Muscle layer of duodenum (tissue), 2 donors: Measurements from ENCODE around the gene EPHB1.

Experiments
- H3K27ac ChIP-seq: one replicate; pipeline ENCODE4 v1.7.0; 2013; ENCODE audit warnings: mild to moderate bottlenecking, low read length
- H3K27me3 ChIP-seq: one replicate; pipeline ENCODE4 v1.7.0; 2013; ENCODE audit warnings: low read depth, mild to moderate bottlenecking, control low read depth, low read length
- H3K36me3 ChIP-seq, 2 donors: one replicate each; pipeline ENCODE4 v1.7.0; 2013; ENCODE audit warnings: low read length in 2 of 2, control low read depth in 1 of 2, mild to moderate bottlenecking in 1 of 2; ENCODE audit not compliant: insufficient read depth in 2 of 2, control insufficient read depth in 1 of 2
- H3K4me1 ChIP-seq, 2 donors: one replicate each; pipeline ENCODE4 v1.7.0; 2013; ENCODE audit warnings: low read length in 2 of 2, mild to moderate bottlenecking in 2 of 2, control low read depth in 1 of 2, moderate library complexity in 1 of 2; ENCODE audit not compliant: insufficient read depth in 2 of 2, control insufficient read depth in 1 of 2
- H3K4me3 ChIP-seq, 2 donors: one replicate each; pipeline ENCODE4 v1.7.0; 2013; ENCODE audit warnings: low read length in 2 of 2, low read depth in 1 of 2, mild to moderate bottlenecking in 1 of 2
- H3K9me3 ChIP-seq, 2 donors: one replicate each; pipeline ENCODE4 v1.7.0; 2013; ENCODE audit warnings: low read length in 2 of 2, control low read depth in 1 of 2, mild to moderate bottlenecking in 1 of 2; ENCODE audit not compliant: control insufficient read depth in 1 of 2
- donor health status: healthy.

The EPHB1 gene

GRCh38 chr3:134937256-134938028, 142.4 kb downstream of the EPHB1 start:
- Histone ChIP-seq H3K9me3 (no peaks in the 10 kb centered on the region), H3K27me3 (no peaks in the 10 kb centered on the region), H3K4me1 (no peaks in the 10 kb centered on the region), H3K36me3 (no peaks in the 10 kb centered on the region), H3K4me3 (no peak overlapping the region), H3K27ac (no peak overlapping the region)

GRCh38 chr3:134938029-134938525, 143.0 kb downstream of the EPHB1 start:
- Histone ChIP-seq H3K4me1 (no peaks in the 10 kb centered on the region), H3K4me3 (no peak overlapping the region), H3K27ac (no peak overlapping the region), H3K9me3 (no peaks in the 10 kb centered on the region), H3K36me3 (no peaks in the 10 kb centered on the region), H3K27me3 (no peaks in the 10 kb centered on the region)

GRCh38 chr3:134939978-134940377, 144.9 kb downstream of the EPHB1 start:
- Histone ChIP-seq H3K27ac (no peak overlapping the region), H3K9me3 (no peaks in the 10 kb centered on the region), H3K4me3 (no peak overlapping the region), H3K36me3 (no peaks in the 10 kb centered on the region), H3K4me1 (no peaks in the 10 kb centered on the region), H3K27me3 (no peaks in the 10 kb centered on the region)

- Histone ChIP-seq H3K4me1 (no peaks in the 10 kb centered on the region), H3K36me3 (no peaks in the 10 kb centered on the region), H3K4me3 (no peak overlapping the region), H3K9me3 (no peaks in the 10 kb centered on the region), H3K27ac (no peak overlapping the region), H3K27me3 (no peaks in the 10 kb centered on the region)
These were observed 146.8 kb downstream of the EPHB1 start for GRCh38 chr3:134941820-134942219.

- no peak overlapping the region for H3K27ac ChIP-seq
- no peak overlapping the region for H3K4me3 ChIP-seq
- H3K27me3 ChIP-seq, result no peaks in the 10 kb centered on the region
- no peaks in the 10 kb centered on the region for H3K36me3 ChIP-seq
- H3K4me1 ChIP-seq, result no peaks in the 10 kb centered on the region
- H3K9me3 ChIP-seq, result no peaks in the 10 kb centered on the region
These were observed 149.4 kb downstream of the EPHB1 start for GRCh38 chr3:134944429-134944828.

GRCh38 chr3:134949150-134949549, 154.1 kb downstream of the EPHB1 start:
- peaks cover 0 to 8% of the 10 kb centered on the region in 2 donors for H3K36me3 ChIP-seq
- H3K9me3 ChIP-seq, result peaks cover 0 to 12% of the 10 kb centered on the region in 2 donors
- no peak overlapping the region for H3K27ac ChIP-seq
- H3K27me3 ChIP-seq, result no peaks in the 10 kb centered on the region
- H3K4me3 ChIP-seq, result no peak overlapping the region
- H3K4me1 ChIP-seq, result no peaks in the 10 kb centered on the region

- no peak overlapping the region for H3K27ac ChIP-seq
- H3K9me3 ChIP-seq, result peaks cover 0 to 12% of the 10 kb centered on the region in 2 donors
- no peak overlapping the region for H3K4me3 ChIP-seq
- H3K36me3 ChIP-seq, result peaks cover 0 to 8% of the 10 kb centered on the region in 2 donors
- H3K4me1 ChIP-seq, result no peaks in the 10 kb centered on the region
- H3K27me3 ChIP-seq, result no peaks in the 10 kb centered on the region
These were observed 157.3 kb downstream of the EPHB1 start for GRCh38 chr3:134952371-134952770.

- no peaks in the 10 kb centered on the region for H3K4me1 ChIP-seq
- peaks cover 0 to 8% of the 10 kb centered on the region in 2 donors for H3K36me3 ChIP-seq
- peaks cover 0 to 9% of the 10 kb centered on the region in 2 donors for H3K9me3 ChIP-seq
- no peak overlapping the region for H3K4me3 ChIP-seq
- H3K27me3 ChIP-seq, result no peaks in the 10 kb centered on the region
- no peak overlapping the region for H3K27ac ChIP-seq
These were observed 160.8 kb downstream of the EPHB1 start for GRCh38 chr3:134955874-134956273.

GRCh38 chr3:134956395-134956794, 161.3 kb downstream of the EPHB1 start:
- Histone ChIP-seq H3K36me3 (peaks cover 0 to 6% of the 10 kb centered on the region in 2 donors), H3K9me3 (peaks cover 0 to 4% of the 10 kb centered on the region in 2 donors), H3K4me3 (no peak overlapping the region), H3K4me1 (no peaks in the 10 kb centered on the region), H3K27me3 (no peaks in the 10 kb centered on the region), H3K27ac (no peak overlapping the region)

GRCh38 chr3:134956844-134957243, 161.8 kb downstream of the EPHB1 start:
- no peaks in the 10 kb centered on the region for H3K4me1 ChIP-seq
- no peak overlapping the region for H3K27ac ChIP-seq
- peaks cover 0 to 2% of the 10 kb centered on the region in 2 donors for H3K36me3 ChIP-seq
- H3K9me3 ChIP-seq, result no peaks in the 10 kb centered on the region
- no peak overlapping the region for H3K4me3 ChIP-seq
- H3K27me3 ChIP-seq, result no peaks in the 10 kb centered on the region

- Histone ChIP-seq H3K4me1 (no peaks in the 10 kb centered on the region), H3K4me3 (no peak overlapping the region), H3K9me3 (no peaks in the 10 kb centered on the region), H3K27ac (no peak overlapping the region), H3K36me3 (no peaks in the 10 kb centered on the region), H3K27me3 (no peaks in the 10 kb centered on the region)
These were observed 164.5 kb downstream of the EPHB1 start for GRCh38 chr3:134959516-134959915.

GRCh38 chr3:134964226-134964625, 169.2 kb downstream of the EPHB1 start:
- no peaks in the 10 kb centered on the region for H3K4me1 ChIP-seq
- H3K36me3 ChIP-seq, result no peaks in the 10 kb centered on the region
- no peak overlapping the region for H3K27ac ChIP-seq
- H3K27me3 ChIP-seq, result no peaks in the 10 kb centered on the region
- no peaks in the 10 kb centered on the region for H3K9me3 ChIP-seq
- H3K4me3 ChIP-seq, result no peak overlapping the region
